Putamen (tissue), 1 donor: ENCODE measurements around the gene MAP9.
"Not testable (repeated sequence)": the region's sequence is repeated elsewhere in the genome, so short reads cannot be mapped to it uniquely, and the experiment has no call there.

ENCODE experiments used
- DNase-seq: peaks from one replicate; pipeline ENCODE4 v3.0.0-alpha.2; 2016; ENCODE audit warnings: low spot score

MAP9 gene

GRCh38 chr4:155342142-155342541 lies 34.6 kb downstream of the MAP9 start:
- no peak for DNase-seq

DNA sequence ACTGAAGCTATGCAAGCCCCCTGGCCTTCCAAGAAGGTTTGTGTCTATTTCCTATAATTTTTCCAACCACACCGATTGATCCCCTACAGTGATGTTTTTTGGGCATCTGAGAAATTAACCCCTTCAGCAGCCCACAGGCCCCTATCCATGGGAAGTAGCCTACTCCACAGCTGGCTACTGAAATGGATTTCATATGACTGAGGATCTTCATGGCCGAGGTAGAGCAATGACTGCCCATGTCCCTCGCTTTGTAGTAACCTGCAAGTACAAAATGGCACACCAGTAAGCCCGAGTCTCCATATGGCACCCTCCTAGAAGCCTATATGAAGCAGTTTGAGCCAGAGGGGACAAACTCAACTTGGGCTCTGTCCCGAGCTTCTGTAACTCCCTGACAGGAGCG lies 36.8 kb downstream of the MAP9 start:
- DNase-seq, result no peak

DNA sequence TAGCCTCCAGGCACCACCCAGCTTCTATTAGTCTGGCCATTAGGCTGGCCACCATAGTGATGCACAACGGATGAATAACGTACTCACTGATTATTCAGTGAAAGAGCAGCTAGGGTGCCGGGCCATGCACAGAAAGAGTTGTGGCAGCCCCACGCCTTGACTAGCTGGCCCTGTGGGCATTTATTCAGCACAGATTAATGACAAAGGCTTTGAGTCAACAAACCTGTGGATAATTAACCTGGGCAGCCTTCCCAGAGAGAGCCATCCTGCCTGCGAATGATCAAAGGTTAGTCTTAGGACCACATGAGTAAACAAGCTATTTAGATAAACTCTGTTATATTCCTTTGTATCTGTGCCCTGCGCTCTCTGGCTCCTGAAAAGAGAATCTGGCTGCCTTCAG lies 37.2 kb downstream of the MAP9 start:
- DNase-seq, result no peak

DNA sequence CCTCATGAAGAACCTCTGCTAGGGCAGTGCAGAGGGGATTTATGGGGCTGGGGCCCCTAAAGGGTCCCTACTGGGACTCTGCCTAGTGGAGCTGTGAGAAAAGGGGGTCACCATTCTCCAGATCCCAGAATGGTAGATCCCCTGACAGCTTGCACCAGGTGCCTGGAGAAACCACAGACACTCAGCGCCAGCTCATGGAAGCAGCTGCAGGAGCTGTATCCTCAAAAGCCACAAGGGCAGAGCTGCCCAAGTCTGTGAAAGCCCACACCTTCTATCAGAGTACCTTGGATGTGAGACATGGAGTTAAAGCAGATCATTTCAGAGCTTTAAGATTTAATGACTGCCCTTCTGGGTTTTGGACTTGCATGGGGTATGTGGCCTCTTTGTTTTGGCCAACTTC lies 38.6 kb downstream of the MAP9 start:
- DNase-seq, result no peak

DNA sequence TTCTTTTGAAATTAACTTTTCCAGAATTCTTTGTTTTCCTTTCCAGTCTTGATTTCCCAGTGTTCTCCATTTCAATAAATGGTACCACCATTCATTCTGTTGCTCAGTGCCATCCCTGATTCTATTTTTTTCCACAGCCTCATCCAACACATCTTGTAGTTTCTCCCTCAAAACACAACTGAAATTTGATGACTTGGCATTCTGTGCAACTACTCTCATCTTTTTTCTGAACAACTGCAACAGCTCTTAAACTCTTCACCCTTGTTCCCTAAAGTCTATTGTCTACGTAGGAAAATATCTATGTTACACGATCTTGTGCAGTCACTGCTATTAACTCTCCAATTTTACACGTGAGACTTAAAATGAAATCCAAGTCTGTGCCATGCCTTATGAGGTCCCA lies 40.5 kb downstream of the MAP9 start:
- DNase-seq, result no peak

DNA sequence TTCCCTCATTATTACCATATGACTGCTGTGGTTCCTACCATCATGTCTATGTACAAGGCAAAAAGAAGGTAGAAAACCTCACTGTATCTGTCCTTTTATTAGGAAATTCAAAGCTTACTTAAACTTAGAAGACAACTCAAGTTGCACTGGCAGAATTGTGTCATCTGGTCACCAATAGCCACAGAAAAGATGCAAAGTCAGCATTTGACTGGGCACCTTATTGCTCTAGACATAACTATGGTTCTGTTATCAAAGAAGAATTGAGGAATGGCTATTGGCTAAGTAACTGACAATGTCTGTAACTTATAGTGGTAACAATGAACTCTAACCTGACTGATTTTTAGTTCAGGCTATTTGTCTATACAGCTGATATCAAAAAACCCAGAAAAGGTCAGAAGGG lies 45.3 kb downstream of the MAP9 start:
- no peak for DNase-seq

- no peak for DNase-seq
Measured at GRCh38 chr4:155322782-155323181, 54.0 kb downstream of the MAP9 start.

DNA sequence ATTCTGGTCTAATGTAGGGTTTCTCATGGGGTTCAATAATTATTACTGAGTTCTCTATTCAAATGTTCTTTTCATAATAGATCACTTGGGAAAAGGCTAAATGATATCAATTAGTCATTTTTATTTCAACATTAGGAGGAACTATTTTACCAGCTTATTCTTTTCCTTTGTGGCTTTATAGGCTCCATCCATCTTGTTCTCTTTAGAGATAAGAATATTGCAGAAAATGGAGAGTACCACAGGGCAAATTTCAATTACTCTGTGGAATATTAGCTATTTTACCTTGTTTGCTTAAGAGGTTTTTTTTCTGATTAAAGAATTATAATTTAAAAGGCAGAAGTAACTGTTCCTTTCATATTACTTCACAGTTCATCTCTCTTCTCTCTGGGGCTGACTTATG lies 55.8 kb downstream of the MAP9 start:
- no peak for DNase-seq

GRCh38 chr4:155319516-155319915 lies 57.2 kb downstream of the MAP9 start:
- DNase-seq, result no peak

DNA sequence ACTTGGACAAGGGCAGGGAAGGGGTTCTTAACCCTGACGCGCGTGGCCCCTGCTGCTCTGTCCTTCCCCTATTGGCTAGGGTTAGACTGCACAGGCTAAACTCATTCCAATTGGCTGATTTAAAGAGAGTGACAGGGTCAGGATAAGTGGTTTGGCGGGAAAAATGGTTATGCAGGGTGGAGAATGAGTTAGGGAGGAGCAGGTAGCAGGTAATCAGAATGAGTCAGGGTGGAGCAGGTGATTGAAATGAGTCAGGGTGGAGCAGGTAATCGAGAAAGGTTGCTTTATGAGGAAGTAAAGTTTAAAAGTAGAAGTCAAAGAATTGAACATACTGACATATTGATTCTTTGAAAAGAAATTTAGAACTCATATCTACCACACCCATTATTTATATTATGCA lies 64.7 kb downstream of the MAP9 start:
- not testable (repeated sequence) for DNase-seq

DNA sequence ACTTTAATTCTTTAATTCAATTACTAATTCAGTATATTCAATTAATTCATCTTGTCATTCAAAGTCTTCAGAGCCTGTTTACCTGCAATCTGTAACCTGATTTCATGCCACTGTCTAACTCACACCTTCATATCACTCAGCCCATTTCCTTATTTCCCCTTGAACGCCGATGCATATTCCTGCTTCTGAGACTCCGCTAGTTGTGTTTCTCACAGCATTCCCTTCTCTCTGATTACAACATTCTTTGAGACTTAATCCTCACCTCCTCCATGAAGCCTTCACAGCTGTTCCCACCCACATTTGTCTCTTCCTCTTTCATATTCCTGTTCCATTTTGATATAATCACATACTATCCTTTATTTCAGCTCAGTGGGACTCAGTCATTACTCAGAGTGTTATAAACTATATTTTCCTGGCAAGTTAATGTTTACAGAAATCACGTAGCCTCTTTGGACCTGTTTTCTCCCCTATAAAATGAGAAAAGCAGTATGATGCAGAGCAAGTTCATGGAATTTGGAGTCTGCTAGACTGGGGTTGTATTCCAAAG lies 69.0 kb downstream of the MAP9 start:
- DNase-seq, result no peak

DNA sequence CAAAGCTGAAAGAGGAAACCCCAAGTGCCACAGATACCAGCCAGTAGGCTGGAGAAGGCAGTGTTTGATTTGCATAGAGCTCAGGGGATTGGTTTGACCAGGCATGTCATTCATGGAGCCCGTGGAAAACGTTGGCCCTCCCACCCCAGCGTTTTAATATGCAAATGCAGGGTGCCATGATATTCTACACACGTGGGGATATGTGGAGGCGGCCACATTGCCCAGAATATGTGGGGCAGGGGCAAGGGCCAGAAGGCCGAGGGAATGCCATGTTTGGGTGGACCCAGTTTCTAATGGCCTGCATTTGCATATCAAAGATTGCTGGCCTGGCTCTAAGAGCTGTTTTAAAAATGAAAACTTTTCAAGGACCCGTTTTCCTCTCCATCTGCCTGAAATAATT lies 71.1 kb downstream of the MAP9 start:
- DNase-seq, result no peak

DNA sequence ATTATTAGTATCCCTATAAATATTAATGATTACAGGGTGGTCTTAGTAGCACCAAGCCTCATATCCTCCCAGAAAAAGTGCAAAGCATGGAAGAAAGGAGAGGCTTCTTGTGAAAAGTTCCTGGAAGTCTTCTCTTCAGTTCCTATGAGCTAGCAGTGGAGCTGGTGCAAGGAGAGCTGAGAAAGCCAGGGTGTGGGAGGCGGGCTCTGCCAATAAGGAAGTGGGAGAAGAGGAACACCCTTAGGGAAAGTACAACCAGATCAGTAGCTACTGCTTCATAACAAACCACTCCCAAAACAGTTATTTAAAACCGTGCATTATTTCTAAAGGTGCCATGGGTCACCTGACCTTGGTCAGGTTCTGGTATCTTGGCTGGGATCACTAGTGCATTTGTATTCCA lies 72.4 kb downstream of the MAP9 start:
- DNase-seq, result no peak

DNA sequence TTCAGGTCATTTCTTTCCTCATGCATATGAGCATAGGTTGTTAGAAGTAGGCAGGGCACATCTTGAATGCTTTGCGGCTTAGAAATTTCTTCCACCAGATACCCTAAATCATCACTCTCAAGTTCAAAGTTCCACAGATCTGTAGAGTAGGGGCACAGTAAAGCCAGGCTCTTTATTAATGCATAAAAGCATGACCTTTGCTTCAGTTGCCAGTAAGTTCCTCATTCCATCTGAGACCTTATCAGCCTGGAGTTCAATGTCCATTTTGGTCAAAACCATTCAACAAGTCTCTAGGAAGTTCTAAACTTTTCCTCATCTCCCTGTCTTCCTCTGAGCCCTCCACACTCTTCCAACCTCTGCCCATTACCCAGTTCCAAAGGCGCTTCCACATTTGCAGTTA lies 77.7 kb downstream of the MAP9 start:
- no peak for DNase-seq
